NCI-H2227 (cell line): ENCODE data around the gene CASTOR2.
"Not testable (repeated sequence)": the region's sequence is repeated elsewhere in the genome, so short reads cannot be mapped to it uniquely, and the experiment has no call there.

ENCODE experiments used
- DNase-seq: peaks from one replicate; lab custom pipeline; 2025; ENCODE audit not compliant: unreplicated experiment; lab: John Stamatoyannopoulos, UW

The CASTOR2 gene

GRCh38 chr7:75049817-75050216 lies 85.3 kb downstream of the CASTOR2 start:
- no peak for DNase-seq

- no peak for DNase-seq
Observed at GRCh38 chr7:75050501-75050900, 86.0 kb downstream of the CASTOR2 start.

- DNase-seq = no peak
Observed at GRCh38 chr7:75054744-75055143, 90.2 kb downstream of the CASTOR2 start.

GRCh38 chr7:75055155-75055554 lies 90.7 kb downstream of the CASTOR2 start:
- DNase-seq = no peak

GRCh38 chr7:75055830-75056772 lies 91.6 kb downstream of the CASTOR2 start:
- DNase-seq = no peak

GRCh38 chr7:75058406-75058805 lies 93.9 kb downstream of the CASTOR2 start:
- no peak for DNase-seq

GRCh38 chr7:75064291-75064690 lies 99.8 kb downstream of the CASTOR2 start:
- DNase-seq = no peak

GRCh38 chr7:75064801-75065200 lies 100.3 kb downstream of the CASTOR2 start:
- no peak for DNase-seq

GRCh38 chr7:75066521-75066920 lies 102.0 kb downstream of the CASTOR2 start:
- DNase-seq = no peak

- DNase-seq = no peak
Observed at GRCh38 chr7:75072981-75073283, 108.4 kb downstream of the CASTOR2 start.

GRCh38 chr7:75074262-75074641 lies 109.7 kb downstream of the CASTOR2 start:
- not testable (repeated sequence) for DNase-seq
